ENCODE results near the gene MACROD2.
"Not testable (repeated sequence)": the region's sequence is repeated elsewhere in the genome, so short reads cannot be mapped to it uniquely, and the experiment has no call there.

MACROD2 gene

GRCh38 chr20:14889496-14890255, 894.4 kb downstream of the MACROD2 start:
- no peak for DNase-seq

- no peak for DNase-seq
Measured at GRCh38 chr20:14890713-14891112, 895.4 kb downstream of the MACROD2 start.

- DNase-seq: no peak
Measured at GRCh38 chr20:14892782-14893181, 897.5 kb downstream of the MACROD2 start.

- no peak for DNase-seq
Measured at GRCh38 chr20:14896569-14896968, 901.3 kb downstream of the MACROD2 start.

GRCh38 chr20:14897608-14898007, 902.3 kb downstream of the MACROD2 start:
- DNase-seq: no peak

- no peak for DNase-seq
Measured at GRCh38 chr20:14902432-14903089, 907.2 kb downstream of the MACROD2 start.

- DNase-seq: no peak
Measured at GRCh38 chr20:14906908-14907434, 911.7 kb downstream of the MACROD2 start.

GRCh38 chr20:14910126-14910525, 914.8 kb downstream of the MACROD2 start:
- no peak for DNase-seq

GRCh38 chr20:14913896-14914620, 918.7 kb downstream of the MACROD2 start:
- DNase-seq: no peak

- DNase-seq: no peak
Measured at GRCh38 chr20:14914633-14915032, 919.3 kb downstream of the MACROD2 start.

GRCh38 chr20:14915356-14915755, 920.0 kb downstream of the MACROD2 start:
- DNase-seq: no peak

- no peak for DNase-seq
Measured at GRCh38 chr20:14916360-14916920, 921.1 kb downstream of the MACROD2 start.

GRCh38 chr20:14918281-14918680, 923.0 kb downstream of the MACROD2 start:
- DNase-seq: no peak

GRCh38 chr20:14918976-14919375, 923.7 kb downstream of the MACROD2 start:
- DNase-seq: no peak

- DNase-seq: no peak
Measured at GRCh38 chr20:14919501-14920081, 924.3 kb downstream of the MACROD2 start.

- no peak for DNase-seq
Measured at GRCh38 chr20:14921513-14921912, 926.2 kb downstream of the MACROD2 start.

GRCh38 chr20:14922503-14923267, 927.4 kb downstream of the MACROD2 start:
- no peak for DNase-seq

GRCh38 chr20:14924433-14924832, 929.1 kb downstream of the MACROD2 start:
- no peak for DNase-seq

GRCh38 chr20:14925300-14925699, 930.0 kb downstream of the MACROD2 start:
- DNase-seq: no peak

- not testable (repeated sequence) for DNase-seq
Measured at GRCh38 chr20:14926436-14926835, 931.1 kb downstream of the MACROD2 start.

GRCh38 chr20:14928083-14928482, 932.8 kb downstream of the MACROD2 start:
- no peak for DNase-seq

- no peak for DNase-seq
Measured at GRCh38 chr20:14929388-14929787, 934.1 kb downstream of the MACROD2 start.

All from NCI-H1436 treated with DMSO at 0.1 percent for 48 hours (cell line).